Astrocyte (in vitro differentiated cells and primary cell): Measurements from ENCODE around the gene TRAP1.

Experiments used
- EZH2 ChIP-seq: IDR thresholded peaks from 2 replicates; pipeline ENCODE4 v1.6.1; 2012; ENCODE audit warnings: mild to moderate bottlenecking, low read length, inconsistent platforms; ENCODE audit not compliant: insufficient read depth
- TF ChIP-seq, protein P1 (sequence below): IDR thresholded peaks from 2 replicates; pipeline ENCODE4 v1.5.1; 2011; ENCODE audit warnings: low read depth, mild to moderate bottlenecking, inconsistent platforms, low read length, moderate library complexity; ENCODE audit not compliant: insufficient read depth

DNA sequence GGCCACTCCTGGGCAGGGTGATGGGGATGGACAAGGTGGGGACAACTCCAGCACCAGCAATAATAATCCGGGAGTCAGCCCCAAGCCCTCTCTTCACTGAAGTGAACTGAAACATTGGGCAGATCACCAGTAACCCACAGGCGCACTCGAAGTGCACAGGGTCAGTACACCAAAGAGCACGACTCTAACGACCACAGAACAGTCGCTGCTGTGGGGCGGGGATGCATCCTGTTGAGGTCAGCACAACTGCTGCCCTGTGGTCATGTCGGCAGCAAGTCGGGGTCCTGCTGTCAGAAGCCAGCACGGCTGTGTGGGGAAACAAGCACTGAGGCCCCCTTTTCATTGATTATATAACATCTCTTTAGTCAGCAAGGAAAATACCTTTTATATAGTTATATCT is 48.2 kb downstream of the TRAP1 start:
- TF ChIP-seq, protein P1, sequence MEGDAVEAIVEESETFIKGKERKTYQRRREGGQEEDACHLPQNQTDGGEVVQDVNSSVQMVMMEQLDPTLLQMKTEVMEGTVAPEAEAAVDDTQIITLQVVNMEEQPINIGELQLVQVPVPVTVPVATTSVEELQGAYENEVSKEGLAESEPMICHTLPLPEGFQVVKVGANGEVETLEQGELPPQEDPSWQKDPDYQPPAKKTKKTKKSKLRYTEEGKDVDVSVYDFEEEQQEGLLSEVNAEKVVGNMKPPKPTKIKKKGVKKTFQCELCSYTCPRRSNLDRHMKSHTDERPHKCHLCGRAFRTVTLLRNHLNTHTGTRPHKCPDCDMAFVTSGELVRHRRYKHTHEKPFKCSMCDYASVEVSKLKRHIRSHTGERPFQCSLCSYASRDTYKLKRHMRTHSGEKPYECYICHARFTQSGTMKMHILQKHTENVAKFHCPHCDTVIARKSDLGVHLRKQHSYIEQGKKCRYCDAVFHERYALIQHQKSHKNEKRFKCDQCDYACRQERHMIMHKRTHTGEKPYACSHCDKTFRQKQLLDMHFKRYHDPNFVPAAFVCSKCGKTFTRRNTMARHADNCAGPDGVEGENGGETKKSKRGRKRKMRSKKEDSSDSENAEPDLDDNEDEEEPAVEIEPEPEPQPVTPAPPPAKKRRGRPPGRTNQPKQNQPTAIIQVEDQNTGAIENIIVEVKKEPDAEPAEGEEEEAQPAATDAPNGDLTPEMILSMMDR = no peak
- no peak for TF ChIP-seq EZH2
